HPDE6-E6E7 (cell line): Measurements from ENCODE around the gene UTS2B.

Experiments used
- DNase-seq: peaks from one replicate; pipeline ENCODE4 v3.0.0; 2011; ENCODE audit warnings: missing footprints; ENCODE audit errors: extremely low spot score

UTS2B gene

DNA sequence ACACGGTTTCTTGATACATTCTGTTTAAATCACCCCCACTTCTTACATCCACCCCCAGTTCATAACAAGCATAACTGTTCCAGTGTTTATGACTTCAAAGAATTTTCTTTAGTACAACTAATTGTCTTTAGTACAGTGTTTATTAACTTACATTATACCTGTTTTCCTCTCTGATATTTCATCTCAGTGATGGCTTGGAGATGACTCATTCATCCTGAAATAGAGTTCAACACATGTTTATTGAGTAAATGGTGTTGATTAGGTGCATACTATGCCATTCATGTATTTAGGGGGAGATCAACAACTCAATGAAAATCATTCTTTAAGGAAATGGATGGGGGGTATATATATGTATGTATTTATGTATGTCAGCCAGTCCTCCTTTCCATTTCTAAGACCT, 21.7 kb upstream of the UTS2B start:
- no peak for DNase-seq

DNA sequence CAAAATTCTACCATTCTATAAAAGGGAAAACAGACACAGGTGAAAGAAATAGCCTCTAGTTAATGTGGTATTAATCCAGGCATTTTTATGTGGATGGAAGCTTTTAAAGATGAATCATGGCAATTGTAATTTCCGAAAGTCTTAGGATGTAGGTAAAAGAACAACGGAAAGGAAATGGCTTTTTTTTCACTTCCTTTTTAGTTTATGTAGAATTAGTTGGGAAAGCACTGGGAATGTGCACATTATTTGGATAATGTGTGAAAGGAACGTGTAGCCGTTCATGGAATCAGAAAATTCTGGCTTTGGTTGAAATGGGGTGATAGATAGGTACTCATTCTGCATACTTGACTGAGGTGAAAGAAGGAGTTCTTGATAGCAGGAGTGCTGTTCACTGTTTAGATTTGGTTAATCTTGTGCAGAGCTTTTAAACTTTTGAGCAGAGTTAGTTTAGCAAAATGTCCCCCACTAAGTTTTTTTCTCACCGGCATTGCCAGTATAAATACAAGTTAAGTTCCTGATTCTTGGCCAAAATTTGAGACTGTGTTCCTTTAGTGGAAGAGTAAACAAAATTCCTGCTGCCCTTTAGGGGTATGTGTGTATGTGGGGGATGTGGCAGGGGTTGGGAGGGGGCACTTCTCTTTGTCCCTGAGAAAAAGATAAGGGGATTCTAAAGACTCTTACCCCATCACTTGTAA, 20.2 kb upstream of the UTS2B start:
- no peak for DNase-seq

DNA sequence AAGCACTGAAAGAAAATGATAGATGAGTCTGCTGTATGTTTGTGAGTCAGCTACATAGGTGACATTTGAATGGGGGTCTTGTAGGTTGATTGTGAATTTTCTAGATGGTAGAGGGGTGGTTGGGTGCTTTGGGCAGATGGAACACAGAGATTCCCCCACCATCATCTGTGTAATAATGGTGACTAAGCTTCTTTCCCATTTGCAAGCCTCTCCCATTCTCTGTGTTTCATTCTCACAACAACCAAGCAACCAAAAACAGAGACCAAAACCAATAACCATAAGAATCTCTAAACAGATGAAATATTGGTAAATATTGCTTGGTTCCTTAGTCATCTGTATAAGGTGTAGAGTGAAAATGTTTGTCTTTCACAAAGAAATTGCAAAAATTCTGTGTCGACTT, 17.8 kb upstream of the UTS2B start:
- no peak for DNase-seq

DNA sequence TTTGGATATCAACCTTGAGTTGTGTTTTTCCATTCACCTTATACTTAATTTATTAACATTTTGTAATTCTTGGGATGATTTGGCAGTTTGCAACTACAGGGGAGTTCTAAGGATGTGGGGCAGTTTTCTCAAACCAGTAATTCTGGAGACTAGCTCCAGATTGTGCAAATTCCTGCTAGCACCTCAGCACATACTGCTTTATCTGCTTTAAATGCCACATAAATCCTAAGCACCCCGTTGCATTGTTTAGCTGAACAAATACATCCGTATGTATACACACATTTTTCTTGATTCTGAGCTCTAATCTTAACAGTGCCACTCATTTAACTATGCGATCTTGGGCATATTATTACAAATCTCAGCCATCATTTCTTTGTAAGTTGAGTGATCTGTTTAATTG, 16.9 kb upstream of the UTS2B start:
- no peak for DNase-seq

DNA sequence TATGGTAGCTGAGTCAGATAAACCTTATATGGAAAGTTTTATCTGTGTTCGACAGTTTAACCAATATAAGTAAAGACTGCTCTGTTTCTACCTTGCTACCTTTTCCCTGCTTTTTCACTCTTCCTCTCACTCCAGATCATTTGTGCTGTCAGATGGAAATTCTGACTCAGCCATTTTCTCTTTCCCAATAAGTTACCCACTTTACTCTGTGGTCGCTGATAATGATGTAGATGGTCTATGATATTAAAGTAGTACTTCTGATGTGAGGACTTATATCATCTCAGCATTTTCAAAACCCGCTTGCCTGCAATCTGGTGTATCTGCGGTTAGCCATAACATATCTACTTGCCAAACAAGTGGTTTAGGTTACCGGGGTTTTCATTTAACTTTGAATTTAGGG, 15.0 kb upstream of the UTS2B start:
- DNase-seq, result no peak

DNA sequence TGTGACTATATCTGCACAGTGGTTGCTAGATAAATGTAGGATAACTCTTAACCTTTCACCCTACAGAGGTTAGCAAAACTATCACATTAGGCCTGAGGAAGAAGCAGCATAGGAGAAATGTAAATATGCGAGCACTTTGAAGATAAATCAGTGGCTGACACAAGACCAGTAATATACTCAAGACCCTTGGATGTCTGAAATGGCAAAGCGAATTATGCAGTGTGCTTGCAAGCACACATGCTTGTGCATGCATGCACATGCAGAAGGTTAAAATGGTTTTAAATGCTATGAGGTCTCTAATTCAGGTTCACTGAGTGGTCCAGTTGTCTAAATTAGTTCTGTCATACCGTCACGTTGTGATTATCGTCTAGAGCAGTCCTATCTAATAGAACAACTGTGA, 13.6 kb upstream of the UTS2B start:
- DNase-seq, result no peak

DNA sequence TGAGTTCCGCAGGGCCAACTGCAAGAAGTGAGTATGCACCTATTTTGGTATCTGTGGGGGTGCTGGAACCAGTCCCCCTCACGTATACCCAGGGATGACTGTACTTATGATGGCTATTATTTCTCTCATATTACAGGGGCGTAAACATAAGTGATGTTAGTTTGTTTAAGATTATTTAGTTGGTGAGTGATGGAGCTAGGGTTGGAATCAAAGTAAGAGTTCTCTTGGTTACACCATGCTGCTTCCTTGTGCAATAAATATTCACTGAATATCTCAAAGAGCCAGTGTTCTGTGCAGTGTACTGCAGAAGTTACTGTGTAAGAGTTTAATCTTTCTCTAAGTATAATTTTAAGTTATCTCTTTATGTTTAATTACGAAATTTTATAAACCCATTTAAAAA, 12.8 kb upstream of the UTS2B start:
- DNase-seq, result no peak

DNA sequence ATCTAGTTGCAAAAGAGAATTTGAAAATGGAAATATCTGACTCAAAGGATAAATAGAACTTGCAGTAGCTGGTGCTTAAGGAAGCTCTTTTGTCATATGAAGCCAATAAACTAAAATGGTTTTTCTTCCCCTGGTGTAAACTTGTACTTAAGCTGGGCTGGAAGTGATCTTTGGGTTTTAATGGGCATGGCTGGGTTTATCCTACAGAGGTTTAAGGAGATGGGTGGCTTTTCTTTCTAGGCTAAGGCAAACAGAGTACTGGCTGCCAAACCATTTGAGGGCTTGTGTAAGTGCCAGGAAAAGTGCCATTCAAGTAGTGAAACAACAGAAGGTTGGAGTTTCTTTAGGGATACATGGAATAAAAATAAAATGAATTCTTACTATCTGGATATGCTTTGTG, 12.1 kb upstream of the UTS2B start:
- no peak for DNase-seq

DNA sequence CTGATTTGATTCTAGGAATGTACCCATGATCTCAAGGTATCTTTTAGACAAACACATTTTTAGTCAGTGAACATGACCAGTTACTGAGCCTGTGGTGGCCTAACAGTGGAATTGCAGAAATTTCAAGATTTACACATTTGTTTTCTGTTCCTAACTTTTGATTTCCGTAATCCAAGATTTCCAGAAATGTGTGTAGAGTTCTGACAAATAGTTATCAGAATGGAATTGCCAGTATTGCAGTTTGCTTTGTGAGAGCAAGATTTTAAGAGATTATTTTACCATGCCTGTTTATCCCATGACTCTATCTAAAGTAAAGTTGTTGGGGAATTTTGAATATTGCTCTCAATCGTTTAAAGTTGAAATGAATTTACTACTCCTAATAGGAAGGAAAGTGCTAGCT, 11.7 kb upstream of the UTS2B start:
- no peak for DNase-seq

DNA sequence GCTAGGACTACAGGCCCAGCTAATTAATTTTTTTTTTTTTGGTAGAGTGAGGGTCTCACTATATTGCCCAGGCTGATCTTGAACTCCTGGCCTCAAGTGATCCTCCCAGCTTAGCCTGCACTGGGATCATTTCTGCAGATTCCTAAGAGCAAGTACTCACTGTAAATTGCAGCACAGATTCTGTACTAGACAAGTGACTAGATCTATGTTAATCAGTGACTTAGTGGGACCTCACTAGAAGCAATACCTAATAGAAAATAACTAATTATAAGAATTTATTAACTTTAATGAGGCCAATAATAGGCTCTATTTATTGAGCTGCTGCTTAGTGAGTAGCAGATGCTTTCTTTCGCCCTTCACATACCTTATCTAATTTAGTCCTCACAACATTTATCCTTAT, 10.6 kb upstream of the UTS2B start:
- DNase-seq, result no peak

DNA sequence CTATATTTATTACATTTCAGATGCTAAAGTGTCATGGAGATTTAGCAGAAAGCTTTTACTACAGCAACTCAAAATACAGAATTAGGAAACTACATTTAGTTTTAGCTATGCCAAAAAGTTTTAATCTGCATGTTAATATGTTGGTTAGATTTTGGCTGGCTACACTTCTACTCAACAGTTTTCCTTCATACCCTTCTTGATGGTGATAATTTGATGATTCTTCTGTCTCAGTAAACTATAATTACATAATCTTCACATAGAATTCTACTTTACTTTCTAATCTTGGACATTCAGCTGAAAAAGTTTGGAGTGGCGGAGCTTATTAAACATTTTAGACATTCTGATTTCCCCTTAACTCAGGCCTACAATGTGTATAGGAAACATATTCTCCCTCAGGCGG, 10.0 kb upstream of the UTS2B start:
- DNase-seq, result no peak

DNA sequence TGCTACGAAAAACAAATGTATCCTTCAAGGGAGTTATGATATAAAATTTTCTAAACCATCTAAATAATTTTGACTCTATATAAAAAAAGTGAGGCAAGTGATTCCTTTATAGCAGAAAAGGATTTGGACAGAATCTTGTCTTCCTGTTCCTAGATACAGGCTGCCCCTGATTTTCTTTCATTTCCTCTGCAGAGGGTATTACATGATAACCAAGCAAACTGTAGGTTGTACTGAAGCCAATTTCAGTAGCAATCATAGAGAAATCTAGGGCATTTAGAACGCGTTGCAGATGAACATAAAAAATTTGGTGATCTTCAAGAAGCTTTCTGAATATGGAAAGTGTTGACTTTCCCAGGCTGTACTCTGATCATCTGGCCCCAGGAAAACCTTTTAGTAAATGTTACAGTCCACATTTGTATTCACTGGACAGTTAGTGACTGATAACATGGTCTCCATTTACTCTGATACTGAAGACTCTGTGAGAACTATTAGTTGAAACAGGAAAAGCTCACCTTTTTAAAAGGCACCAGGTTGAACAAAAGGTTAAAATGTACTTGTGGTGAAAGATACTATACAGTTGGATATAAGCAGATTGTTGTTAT, 9.1 kb upstream of the UTS2B start:
- DNase-seq, result no peak

DNA sequence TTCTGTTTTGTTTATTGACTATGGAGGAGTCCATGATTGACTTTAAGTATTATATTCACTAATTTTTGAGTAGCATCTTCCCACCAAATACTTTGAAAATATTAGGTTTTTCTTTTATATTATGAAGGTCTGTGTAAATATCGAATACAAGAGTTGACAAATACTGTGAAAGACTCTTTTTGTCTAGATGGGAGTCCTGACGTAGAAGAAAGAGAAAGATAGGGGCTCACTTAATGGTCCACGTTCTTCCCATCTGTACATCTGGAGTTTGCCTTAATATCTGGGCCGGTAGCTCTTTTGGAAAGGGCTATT, 7.8 kb upstream of the UTS2B start:
- no peak for DNase-seq

DNA sequence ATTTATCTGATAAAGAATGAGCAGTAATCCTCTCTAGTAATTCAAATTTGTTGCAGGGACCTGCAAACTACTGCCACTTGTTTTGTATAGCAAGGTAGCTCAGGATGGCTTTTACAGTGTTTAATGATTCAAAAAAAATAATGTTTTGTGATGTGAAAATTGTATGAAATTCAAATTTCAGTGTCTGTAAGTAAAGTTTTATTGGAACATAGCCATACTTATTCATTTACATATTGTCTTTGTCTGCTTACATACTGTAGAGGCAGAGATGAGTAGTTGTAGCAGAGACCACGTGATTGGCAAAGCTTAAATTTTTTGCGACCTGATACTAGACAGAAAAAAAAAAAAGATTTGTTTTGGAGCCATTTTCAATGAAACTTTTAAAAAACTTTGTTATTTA, 6.5 kb upstream of the UTS2B start:
- no peak for DNase-seq

DNA sequence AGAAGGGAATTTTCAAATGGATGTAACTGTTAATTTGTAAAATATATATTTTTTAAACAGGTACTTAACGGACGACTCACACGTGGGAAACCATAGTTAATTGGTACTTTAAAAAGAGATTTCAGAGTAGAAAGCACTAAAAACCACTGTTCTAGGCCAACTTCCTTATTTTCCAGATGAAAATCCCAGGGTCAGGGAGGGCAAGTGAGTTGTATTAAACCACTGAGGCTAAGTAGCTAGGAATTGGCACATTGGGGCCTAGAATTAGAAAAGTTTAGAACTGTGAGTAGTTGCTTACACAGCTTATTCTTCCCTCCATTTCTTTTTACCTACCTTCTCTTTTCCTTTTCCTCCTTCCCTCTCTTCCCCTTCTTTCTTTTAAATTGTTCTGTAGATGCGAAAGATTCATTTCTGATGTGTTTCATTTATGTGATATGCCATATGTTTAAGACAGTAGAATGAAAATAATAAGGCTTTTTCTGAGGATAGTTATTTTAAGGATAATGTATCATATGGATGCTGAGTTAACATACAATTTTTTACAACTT, 4.1 kb upstream of the UTS2B start:
- DNase-seq, result no peak

DNA sequence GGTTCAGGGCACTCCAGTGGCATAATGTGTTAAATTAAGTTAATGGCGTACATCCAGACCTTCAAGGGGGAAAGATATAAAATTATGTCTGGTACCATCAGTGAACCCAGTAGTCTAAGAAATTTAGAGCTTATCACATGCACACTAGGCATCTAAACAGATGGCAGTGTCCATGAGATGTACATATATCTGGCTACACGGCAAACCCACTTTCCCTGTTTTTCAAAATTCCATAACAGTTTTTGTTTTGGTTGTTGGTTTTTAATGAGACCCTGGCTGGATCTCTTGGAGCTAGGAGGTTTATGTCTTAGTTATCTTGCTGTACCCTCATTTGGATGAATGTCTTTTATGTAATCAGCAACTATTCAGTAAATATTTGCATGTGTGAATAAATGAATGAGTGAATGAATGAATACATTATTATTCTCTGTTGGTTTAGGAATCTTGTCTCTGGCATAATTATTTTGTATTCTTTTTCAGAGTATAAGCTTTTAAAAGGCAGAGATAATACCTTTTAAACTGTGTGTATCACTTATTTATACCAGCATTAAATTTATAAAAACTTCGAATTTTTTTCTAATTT, 3.1 kb upstream of the UTS2B start:
- no peak for DNase-seq

DNA sequence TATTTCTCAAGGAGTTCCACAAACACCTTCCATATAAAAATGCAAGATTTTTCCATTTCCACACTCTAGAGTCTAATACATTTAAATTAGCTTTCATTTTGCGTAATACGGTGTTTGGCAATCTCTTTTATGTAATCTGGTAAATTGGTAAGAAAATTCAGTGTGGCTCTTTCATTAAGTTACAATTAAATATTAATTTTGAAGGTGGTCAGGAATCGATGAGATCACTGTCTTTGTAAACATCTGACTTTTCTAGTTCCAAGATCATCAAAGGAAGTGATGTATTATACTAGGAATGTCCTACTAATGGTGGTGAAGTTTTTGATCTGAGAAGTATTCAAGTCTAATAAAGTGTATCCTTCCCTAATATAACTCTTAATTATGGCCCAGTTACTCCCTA, 1.1 kb upstream of the UTS2B start:
- DNase-seq, result no peak

DNA sequence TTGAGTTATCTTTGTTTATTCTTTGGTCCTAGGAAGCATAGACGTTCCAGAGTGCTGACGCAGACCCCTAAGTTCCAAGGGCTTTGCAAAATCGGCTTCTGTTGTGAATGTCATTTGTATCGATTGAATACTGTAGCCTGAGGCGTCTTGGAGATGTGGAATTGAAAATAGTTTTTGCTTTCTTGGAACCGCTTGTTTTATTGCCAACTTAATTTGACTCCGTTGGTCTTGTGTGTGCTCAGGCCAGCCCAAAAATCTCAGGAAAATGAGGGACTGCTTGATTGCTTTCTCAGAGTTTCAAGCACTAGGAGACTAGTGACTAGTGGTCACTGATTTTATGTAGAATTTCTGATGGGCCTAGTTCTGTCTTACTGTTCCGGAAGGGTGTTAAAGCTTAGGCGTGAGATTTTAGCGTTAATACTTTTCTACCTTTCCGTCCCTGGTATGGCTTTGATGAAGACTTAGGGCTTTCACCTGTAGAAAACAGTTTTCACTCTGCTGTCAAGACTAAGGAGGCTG, 263 bp upstream of the UTS2B start:
- no peak for DNase-seq

DNA sequence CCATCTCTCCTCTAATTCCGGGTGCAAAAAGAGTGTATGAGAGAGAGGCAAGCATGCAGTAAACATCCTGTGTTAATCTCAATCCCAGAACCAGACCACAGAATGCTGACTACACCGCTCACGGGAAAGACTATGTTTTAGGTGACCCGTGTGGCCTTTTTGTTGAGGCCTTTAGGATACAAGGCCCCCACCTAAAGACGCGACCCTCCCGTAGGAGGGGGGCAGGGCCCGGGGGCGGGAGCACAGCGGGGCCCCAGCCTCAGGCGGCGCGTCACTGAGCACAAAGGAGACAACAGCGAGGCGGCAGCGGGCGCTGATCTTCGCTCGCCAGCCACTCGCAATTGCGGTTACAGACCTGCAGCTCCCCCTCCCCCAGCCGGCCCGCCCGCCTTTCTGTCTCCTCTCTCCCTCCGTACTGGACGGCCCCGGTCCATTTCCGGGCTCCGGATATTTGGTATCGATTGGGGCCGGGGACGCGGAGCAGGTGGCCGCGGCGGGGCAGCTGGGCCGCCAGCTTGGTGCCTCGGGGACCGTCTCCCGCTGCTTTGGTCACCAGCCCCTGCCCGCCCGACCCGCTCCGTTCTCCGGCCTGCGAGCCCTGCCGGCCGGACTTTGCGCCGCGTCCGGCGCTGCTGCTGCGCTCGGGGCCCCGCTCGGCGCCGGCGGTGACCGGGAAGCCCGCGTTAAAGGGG, 1.2 kb downstream of the UTS2B start, which contains the start of gene CCDC50:
CCDC50 (plus strand) TSS at position 433 of the 692 bp plus-strand sequence. CDS start 281 bp downstream, outside the sequence.
- peak; percentile 51 for DNase-seq

DNA sequence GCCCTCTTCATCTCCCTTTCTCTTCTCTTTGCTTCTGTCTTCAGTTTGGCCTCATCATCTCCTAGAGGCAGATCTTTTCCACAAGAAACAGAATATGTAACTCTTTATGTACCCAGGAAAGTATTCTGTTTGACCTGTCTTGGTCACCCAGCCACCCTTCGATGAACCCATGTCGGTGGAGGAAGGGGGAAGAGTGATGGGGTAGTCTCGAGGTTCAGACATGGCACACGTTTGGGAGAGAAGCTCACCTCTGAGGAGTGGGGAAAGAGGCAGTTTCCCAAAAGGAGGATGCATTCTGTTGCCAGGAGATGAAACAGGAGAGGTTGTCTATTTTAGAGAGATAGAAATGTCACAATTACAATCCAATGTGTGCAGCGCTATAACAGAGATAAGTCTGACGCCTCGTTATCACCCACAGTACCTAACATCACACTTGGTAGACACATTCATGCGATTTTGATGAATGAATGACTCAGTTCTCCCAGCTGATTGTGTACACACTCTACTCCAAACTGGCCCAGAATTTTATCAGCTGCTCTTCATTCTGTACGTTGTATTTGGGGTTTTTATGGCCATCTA, 1.9 kb downstream of the UTS2B start:
- no peak for DNase-seq

DNA sequence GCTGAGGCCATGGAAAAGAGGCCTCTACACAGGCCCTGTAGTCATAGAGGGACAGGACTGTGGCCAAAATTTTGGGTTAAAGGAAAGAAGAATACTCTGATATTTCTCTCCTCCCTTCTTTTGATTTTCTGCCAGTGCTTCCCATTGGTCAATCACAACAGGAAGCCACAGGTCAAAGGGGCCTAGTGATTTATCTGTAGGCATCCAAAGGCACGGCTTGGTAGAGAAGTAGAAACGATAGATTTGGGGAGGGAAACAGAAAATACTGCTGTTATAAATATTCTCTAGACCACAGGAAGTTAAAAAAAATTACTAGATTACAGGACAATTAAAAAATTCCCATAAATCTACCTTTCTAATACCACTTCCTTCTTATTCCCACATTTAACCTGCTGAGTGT, 2.8 kb downstream of the UTS2B start:
- no peak for DNase-seq

DNA sequence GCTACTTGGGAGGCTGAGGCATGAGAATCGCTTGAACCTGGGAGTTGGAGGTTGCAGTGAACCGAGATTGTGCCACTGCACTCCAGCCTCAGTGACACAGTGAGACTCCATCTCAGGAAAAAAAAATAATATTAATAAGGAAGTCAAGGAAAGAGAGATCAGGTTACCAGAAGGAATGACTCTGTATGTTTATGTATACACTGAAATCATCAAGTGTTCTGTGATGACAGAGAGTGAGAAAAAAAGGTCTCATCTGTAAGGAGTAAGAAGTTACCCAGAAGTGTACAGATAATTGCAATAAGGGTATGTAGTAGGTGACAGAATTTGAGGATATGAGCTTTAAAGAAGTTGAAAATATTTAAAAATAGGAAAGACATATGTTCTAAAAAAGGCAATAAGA, 5.4 kb downstream of the UTS2B start:
- no peak for DNase-seq
